ENCODE data around the gene BDH1.
"Not testable (repeated sequence)": the region's sequence is repeated elsewhere in the genome, so short reads cannot be mapped to it uniquely, and the experiment has no call there.

Gene BDH1

GRCh38 chr3:197555281-197556261, at the start of gene BDH1:
Gene BDH1, minus strand, starts transcription at chr3:197555968. Its CDS starts 9,525 bp downstream, at chr3:197546443.
- DNase-seq (ENCODE audit: low read depth in 1 of 2, low spot score in 1 of 2): peak; percentile 30 to 61

DNA sequence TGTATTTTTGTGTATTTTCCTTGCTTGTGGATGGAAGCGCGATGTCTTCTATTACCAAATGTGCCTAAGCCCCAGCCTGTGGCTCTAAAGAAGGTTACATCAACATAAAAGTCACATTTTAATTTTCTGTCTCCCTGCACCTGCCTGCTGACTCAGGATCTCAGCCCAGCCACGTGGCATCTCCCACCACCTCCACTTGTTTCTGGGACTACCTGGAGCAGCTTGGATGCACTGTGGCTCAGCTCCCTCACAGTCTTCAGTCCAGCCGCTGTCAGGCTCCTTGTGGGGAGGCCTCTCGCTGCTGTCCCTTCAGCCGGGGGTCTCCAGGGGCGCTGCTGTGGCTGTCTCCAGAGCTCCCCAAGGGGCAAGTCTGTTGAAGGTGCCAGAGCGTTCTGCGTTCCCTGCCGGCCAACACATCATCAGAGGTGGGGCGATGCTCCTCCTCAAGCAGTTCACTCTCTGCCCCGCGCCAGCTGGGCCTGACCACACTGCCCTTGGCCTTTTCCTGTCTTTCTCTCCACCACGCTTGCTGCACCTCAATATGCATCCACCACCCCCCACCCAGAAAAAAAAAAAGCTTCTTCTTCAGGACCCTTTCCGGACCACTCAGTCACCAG, 47.7 kb upstream of the BDH1 start:
- DNase-seq (ENCODE audit: low read depth in 1 of 2, low spot score in 1 of 2): no peak

DNA sequence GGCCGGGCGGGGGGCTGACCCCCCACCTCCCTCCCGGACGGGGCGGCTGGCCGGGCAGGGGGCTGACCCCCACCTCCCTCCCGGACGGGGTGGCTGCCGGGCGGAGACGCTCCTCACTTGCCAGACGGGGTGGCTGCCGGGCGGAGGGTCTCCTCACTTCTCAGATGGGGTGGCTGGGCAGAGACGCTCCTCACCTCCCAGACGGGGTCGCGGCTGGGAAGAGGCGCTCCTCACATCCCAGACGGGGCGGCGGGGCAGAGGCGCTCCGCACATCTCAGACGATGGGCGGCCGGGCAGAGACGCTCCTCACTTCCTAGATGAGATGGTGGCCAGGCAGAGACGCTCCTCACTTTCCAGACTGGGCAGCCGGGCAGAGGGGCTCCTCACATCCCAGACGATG, 46.6 kb upstream of the BDH1 start:
- not testable (repeated sequence) for DNase-seq (ENCODE audit: low read depth in 1 of 2, low spot score in 1 of 2)

GRCh38 chr3:197601566-197601840, 45.7 kb upstream of the BDH1 start:
- DNase-seq (ENCODE audit: low read depth in 1 of 2, low spot score in 1 of 2): not testable (repeated sequence)

GRCh38 chr3:197600796-197601565, 45.2 kb upstream of the BDH1 start:
- no peak for DNase-seq (ENCODE audit: low read depth in 1 of 2, low spot score in 1 of 2)

- DNase-seq (ENCODE audit: low read depth in 1 of 2, low spot score in 1 of 2): peak; percentile 46 to 59
Observed at GRCh38 chr3:197599089-197599765, 43.5 kb upstream of the BDH1 start.

DNA sequence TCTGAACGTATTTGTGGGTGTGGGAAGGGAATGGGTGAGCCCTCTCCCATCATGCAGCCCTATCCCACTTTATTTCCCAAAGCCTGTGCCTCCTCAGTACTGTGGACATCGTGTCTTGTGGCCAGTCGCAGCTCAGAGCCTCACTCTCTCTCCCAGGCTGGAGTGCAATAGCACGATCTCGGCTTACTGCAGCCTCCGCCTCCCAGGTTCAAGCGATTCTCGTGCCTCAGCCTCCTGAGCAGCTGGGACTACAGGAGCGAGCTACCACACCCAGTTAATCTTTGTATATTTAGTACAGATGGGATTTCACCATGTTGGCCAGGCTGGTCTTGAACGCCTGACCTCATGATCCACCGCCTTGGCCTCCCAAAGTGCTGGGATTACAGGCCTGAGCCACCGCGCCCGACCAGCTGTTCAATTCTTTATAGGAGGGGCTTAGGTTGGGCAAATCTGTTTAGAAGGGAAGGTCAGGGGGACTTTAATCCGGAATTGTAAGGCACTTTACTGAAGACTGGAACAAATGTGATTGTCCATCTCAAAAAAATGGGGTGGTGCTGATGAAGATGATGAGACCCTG, 42.7 kb upstream of the BDH1 start:
- no peak for DNase-seq (ENCODE audit: low read depth in 1 of 2, low spot score in 1 of 2)

GRCh38 chr3:197597335-197597734, 41.6 kb upstream of the BDH1 start:
- DNase-seq (ENCODE audit: low read depth in 1 of 2, low spot score in 1 of 2): no peak

GRCh38 chr3:197595470-197596185, 39.9 kb upstream of the BDH1 start:
- DNase-seq (ENCODE audit: low read depth in 1 of 2, low spot score in 1 of 2): no peak

DNA sequence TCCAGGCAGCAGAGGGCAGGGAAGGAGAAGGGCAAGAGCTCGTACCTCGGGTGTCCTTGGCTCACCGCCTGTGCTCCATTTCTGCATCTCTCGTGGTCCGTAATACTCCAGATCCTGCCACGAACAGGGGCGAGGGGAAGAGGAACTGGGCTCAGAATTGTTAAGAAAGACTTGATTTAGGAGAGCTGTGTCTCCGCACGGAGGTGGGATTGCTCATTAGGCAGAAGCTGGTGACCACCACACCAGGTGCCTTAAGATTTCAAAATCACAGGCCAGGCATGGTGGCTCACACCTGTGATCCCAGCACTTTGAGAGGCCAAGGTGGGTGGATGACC, 37.2 kb upstream of the BDH1 start:
- no peak for DNase-seq (ENCODE audit: low read depth in 1 of 2, low spot score in 1 of 2)

DNA sequence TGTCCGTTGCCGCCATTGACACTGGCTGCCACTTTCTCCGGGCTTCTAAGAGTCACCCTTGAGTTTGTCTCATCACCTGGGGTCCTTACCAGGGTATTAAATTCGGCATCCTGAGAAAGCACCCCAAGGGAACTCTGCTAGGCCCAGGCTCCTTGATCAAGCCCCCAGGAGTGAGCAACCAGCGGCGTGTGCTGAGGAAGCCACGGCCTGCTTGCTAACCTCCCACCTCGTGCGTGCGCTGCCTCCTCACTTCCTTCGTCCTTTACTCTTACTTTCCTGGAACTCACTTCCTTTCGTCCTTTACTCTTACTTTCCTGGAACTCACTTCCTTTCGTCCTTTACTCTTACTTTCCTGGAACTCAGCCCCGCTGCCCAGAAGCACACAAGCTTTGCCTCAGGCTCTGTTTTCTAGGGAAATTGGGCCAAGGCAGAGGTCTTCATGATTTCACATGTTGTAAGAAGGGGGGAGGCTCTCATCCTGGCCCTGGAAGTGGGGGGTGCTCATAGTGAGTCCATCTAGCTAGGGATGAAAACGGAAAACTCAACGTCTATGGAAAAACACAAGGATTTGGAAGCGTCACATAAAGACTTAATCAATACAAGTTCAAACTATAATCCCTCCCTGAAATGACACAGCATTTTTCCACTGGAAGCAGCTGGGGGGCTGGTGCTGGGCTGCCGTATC, 36.7 kb upstream of the BDH1 start:
- no peak for DNase-seq (ENCODE audit: low read depth in 1 of 2, low spot score in 1 of 2)

DNA sequence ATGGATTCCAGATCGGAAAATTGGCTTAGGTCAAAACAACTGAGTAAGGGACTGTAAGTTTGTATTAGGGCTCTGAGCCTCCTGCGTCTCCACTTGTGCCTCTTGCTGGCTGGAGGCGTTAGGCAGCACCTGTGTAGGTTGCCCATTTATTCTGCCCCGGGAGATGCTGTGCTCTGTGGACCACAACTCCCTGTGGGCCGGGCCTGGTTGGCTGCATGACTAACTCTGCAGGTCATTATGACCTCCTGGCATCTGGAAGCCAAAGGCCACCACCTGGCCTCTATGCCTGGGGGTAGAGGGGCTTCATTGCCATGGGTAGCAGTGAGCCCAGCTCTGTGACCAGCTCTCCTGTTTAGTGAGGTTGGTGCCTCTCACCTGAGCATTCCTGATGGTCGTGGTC, 36.0 kb upstream of the BDH1 start:
- DNase-seq (ENCODE audit: low read depth in 1 of 2, low spot score in 1 of 2): no peak

- no peak for DNase-seq (ENCODE audit: low read depth in 1 of 2, low spot score in 1 of 2)
Observed at GRCh38 chr3:197590313-197590962, 34.7 kb upstream of the BDH1 start.

- DNase-seq (ENCODE audit: low read depth in 1 of 2, low spot score in 1 of 2): no peak
Observed at GRCh38 chr3:197589545-197589944, 33.8 kb upstream of the BDH1 start.

GRCh38 chr3:197586768-197587167, 31.0 kb upstream of the BDH1 start:
- DNase-seq (ENCODE audit: low read depth in 1 of 2, low spot score in 1 of 2): not testable (repeated sequence)

DNA sequence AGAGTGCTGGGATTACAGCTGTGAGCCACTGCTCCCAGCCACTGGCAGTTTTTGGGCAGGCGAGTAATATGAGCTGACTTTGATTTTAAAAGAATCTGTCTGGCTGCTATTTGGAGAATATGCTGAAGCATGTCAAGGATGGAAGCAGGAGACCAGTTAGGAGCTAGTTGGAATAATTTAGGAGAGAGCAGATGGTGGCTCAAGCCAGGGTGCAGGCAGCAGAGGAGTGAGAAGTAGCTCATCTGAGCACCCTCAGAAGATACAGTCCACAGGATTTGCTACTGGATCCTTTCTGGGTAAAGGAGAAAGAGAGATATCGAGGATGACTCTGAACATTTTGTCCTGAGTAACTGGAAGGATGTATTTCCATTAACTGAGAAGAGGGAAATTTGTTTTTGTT, 30.4 kb upstream of the BDH1 start:
- no peak for DNase-seq (ENCODE audit: low read depth in 1 of 2, low spot score in 1 of 2)

- DNase-seq (ENCODE audit: low read depth in 1 of 2, low spot score in 1 of 2): no peak
Observed at GRCh38 chr3:197584733-197585132, 29.0 kb upstream of the BDH1 start.

DNA sequence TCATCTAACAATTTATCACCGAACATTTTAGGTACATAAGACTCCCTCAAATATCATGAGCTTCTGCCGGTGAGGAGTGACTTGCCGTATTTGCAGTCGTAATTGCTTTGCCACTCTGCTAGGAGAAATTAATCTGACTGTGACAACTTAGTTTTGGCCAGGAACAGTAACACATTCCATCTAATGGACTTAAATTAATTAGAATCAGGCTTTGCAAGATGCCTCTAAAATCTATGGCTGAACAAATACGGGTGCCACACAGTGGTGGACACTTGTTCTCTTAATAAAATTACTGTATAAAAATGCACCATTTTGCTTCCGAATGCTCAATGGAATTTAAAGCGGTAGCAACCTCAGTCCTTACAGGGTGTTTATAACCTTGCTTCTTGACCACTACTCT, 27.6 kb upstream of the BDH1 start:
- DNase-seq (ENCODE audit: low read depth in 1 of 2, low spot score in 1 of 2): no peak

- DNase-seq (ENCODE audit: low read depth in 1 of 2, low spot score in 1 of 2): no peak
Observed at GRCh38 chr3:197580253-197580691, 24.5 kb upstream of the BDH1 start.
